WI38 (cell line): ENCODE results near the gene KRT26.
"Not testable (repeated sequence)": the region's sequence is repeated elsewhere in the genome, so short reads cannot be mapped to it uniquely, and the experiment has no call there.

Experiments
- H3K4me3 ChIP-seq: 2 replicates; pipeline ENCODE4 v1.5.1; 2011; ENCODE audit warnings: low read depth, mild to moderate bottlenecking, control low read depth, low read length
- CTCF ChIP-seq: IDR thresholded peaks from 2 replicates; pipeline ENCODE4 v1.5.1; 2012; ENCODE audit warnings: low read depth, mild to moderate bottlenecking, control low read depth, low read length

The KRT26 gene

GRCh38 chr17:40817103-40817682, 45.2 kb upstream of the KRT26 start:
- H3K4me3 ChIP-seq, result no peak overlapping the region
- no peak for TF ChIP-seq CTCF

GRCh38 chr17:40816569-40816968, 44.6 kb upstream of the KRT26 start:
- no peak overlapping the region for H3K4me3 ChIP-seq
- no peak for TF ChIP-seq CTCF

- TF ChIP-seq CTCF, result no peak
Measured at GRCh38 chr17:40815381-40815780, 43.4 kb upstream of the KRT26 start.

GRCh38 chr17:40814657-40815056, 42.7 kb upstream of the KRT26 start:
- not testable (repeated sequence) for H3K4me3 ChIP-seq

More at GRCh38 chr17:40815381-40815780, 43.4 kb upstream of the KRT26 start:
- no peak overlapping the region for H3K4me3 ChIP-seq

GRCh38 chr17:40813804-40814203, 41.8 kb upstream of the KRT26 start:
- no peak for TF ChIP-seq CTCF
- H3K4me3 ChIP-seq, result no peak overlapping the region

GRCh38 chr17:40812639-40813038, 40.6 kb upstream of the KRT26 start:
- no peak overlapping the region for H3K4me3 ChIP-seq
- TF ChIP-seq CTCF, result no peak

GRCh38 chr17:40810494-40810893, 38.5 kb upstream of the KRT26 start:
- no peak for TF ChIP-seq CTCF
- H3K4me3 ChIP-seq, result no peak overlapping the region

GRCh38 chr17:40809721-40810421, 37.9 kb upstream of the KRT26 start:
- no peak overlapping the region for H3K4me3 ChIP-seq
- TF ChIP-seq CTCF, result no peak
